Loucy (cell line): ENCODE measurements around the gene DAGLA.

Source experiments
- CTCF ChIP-seq: fragments of 200-600 bp; sonication (generic); conservative IDR thresholded peaks from 2 replicates; pipeline ENCODE4 v1.5.1; 2014; ENCODE audit warnings: mild to moderate bottlenecking, antibody characterized with exemption, low read length
- EZH2phosphoT487 ChIP-seq: fragments of 200-600 bp; IDR thresholded peaks from 2 replicates; pipeline ENCODE4 v1.6.1; 2018; ENCODE audit warnings: antibody characterized with exemption, mild to moderate bottlenecking, moderate library complexity, borderline replicate concordance

- TF ChIP-seq CTCF (no peak), EZH2phosphoT487 (no peak)
Measured at GRCh38 chr11:61712846-61713245, 32.7 kb downstream of the DAGLA start.
